Dermis microvascular lymphatic vessel endothelial cell (primary cell): ENCODE results near the gene C1orf53. TPM values are rescaled to one million over a fixed set of nuclear protein-coding genes. Genes with fewer than 3 reads are reported as not detected.
"Not testable (repeated sequence)": the region's sequence is repeated elsewhere in the genome, so short reads cannot be mapped to it uniquely, and the experiment has no call there.

ENCODE experiments used
- DNase-seq, 2 donors: peaks; one replicate each; pipeline versions ENCODE4 v3.0.0 to v3.0.0-alpha.2; 2010; ENCODE audit warnings: low read depth in 2 of 2
- total RNA-seq: library from RNA; depleted of rRNA; stranded (reverse); fragments of >200 nt; gene quantifications from 2 replicates; pipeline ENCODE4 v1.2.1, GENCODE V29; 2014

Gene C1orf53
- total RNA-seq: 1.8 and 3.5 TPM in 2 replicates

- DNase-seq: peak; percentile 69 to 87
Measured at GRCh38 chr1:197902454-197903195, at the start of gene C1orf53. TSS of gene C1orf53 (plus strand) at chr1:197902630. CDS start at chr1:197902650, 20 bp downstream.

GRCh38 chr1:197855751-197856150, 46.7 kb upstream of the C1orf53 start:
- not testable (repeated sequence) for DNase-seq

DNA sequence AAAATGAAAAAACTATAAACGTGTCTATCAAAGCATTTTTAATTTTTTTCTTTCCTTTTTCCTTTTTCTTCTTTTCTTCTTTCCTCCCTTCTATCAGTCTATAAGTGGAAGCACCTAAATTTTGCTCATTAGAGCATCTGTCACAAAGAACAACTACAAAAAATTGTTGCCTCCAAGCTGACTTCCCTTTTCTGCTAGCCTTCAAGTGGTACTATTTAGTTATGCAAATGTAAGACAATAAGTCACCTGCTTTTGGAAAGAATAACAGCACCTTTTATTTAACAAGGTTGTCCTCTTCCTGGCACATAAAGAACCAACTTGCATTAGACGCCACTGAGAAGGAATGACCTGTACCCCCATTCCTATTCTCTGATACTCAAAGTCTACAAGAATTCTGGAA, 45.0 kb upstream of the C1orf53 start:
- DNase-seq: no peak

- DNase-seq: no peak
Measured at GRCh38 chr1:197859024-197859423, 43.4 kb upstream of the C1orf53 start.

DNA sequence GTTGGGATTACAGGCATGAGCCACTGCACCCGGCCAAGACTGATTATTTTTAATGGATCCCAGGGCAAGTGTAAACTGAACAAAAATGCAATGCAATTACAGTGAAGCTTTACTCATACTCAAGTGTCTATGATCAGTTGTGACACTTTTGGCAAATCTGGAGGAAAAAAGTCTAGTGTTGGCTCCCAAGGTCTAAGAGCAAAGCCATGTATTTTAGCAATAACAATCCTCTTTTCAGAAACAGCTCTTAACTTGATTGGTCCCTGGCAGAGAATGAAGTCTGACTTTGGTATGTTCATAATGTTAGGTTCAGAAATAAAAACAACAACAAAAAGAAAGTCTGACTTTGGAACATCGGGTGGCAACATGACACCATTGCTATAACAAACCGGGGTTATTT, 40.2 kb upstream of the C1orf53 start:
- DNase-seq: no peak

DNA sequence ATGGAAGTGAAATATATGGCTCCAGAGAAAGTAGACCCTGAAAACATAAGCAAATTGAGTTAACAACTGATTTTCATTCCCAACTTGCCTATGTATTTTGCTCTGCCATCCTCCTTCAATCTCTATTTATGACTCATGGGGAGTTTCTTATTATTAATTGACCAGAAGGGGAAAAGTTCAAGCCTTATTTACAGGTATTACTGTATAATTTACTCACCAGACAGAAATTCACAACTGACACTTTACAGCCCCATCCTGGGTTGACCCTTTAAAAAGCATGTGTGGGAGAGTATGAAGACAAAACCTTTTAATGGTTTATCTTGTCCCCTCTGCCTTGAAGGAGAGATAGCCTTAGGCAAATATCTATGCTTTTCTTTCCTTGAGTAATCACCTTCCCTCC, 39.8 kb upstream of the C1orf53 start:
- no peak for DNase-seq

- no peak for DNase-seq
Measured at GRCh38 chr1:197865809-197866208, 36.6 kb upstream of the C1orf53 start.

DNA sequence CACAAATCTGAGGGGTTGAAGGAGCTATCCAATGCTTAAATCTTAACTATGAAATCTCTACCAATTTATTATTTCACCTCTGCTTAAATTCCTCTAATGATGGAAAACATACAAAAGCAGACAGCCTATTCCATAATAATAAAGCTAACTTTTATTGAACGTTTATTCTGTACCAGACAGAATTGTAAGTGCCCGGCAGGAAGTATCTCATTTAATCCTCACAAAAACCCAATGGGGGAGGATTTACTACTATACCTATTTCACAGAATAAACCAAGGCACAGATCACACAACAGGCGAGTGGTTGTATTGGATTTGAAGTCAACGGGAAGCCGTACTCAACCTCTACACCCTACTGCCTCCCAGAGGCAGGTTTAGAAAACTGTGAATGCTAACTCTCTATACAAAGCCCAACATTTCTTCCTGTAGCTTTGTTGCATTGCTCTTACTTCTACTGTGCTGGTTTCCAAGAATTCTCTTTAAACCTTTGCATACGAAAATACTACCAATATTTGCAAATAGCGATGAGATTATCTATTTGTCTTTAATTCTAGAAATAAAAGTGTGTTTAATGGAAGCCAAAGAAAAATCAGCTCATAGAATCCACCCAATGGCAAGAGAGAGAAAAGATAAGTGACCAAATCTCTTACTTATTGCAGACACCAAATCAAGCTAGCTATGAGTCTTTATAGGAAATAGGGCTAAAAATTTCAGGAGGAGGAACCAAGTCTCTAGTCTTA, 33.5 kb upstream of the C1orf53 start:
- DNase-seq: peak; percentile 28 to 58

DNA sequence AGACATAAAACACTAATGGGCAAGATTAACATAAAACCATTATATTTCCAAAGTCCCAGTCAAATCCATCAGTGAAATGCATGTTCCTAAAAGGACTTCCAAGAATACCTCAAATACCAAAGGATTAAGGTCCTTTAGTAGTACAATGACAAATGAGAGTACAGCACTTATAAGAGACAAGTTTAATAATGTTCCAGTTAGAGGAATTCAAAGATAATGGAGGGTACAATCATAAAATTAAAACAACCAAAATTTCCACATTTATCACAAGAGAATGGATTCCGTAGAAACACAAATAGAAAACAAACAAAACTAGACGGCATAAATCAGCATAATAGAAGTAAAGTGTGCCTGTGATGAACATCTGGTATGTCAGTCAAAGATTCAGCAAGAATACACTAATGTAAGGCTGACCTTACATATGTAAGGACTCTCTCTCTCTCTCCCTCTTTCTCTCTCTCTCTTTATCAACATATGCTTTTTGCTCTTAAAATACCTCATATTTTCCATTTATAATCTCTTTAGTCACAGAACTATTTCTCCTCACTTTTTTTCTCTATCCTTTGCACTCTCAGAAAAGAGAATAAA, 32.8 kb upstream of the C1orf53 start:
- DNase-seq: no peak

- no peak for DNase-seq
Measured at GRCh38 chr1:197876894-197877293, 25.5 kb upstream of the C1orf53 start.

DNA sequence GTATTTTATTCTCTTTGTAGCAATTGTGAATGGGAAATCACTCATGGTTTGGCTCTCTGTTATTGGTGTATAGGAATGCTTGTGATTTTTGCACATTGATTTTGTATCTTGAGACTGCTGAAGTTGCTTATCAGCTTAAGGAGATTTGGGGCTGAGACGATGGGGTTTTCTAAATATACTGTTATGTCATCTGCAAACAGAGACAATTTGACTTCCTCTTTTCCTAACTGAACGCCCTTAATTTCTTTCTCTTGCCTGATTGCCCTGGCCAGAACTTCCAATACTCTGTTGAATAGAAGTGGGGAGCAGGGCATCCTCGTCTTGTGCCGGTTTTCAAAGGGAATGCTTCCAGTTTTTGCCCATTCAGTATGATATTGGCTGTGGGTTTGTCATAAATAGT, 22.0 kb upstream of the C1orf53 start:
- DNase-seq: not testable (repeated sequence)

DNA sequence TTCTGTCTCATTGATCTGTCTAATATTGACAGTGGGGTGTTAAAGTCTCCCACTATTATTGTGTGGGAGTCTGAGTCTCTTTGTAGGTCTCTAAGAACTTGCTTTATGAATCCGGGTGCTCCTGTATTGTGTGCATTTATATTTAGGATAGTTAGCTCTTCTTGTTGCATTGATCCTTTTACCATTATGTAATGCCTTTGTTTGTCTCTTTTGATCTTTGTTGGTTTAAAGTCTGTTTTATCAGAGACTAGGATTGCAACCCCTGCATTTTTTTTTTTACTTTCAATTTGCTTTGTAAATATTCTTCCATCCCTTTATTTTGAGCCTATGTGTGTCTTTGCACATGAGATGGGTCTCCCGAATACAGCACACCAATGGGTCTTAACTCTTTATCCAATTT, 20.2 kb upstream of the C1orf53 start:
- DNase-seq: not testable (repeated sequence)

- DNase-seq: no peak
Measured at GRCh38 chr1:197884173-197884572, 18.3 kb upstream of the C1orf53 start.

DNA sequence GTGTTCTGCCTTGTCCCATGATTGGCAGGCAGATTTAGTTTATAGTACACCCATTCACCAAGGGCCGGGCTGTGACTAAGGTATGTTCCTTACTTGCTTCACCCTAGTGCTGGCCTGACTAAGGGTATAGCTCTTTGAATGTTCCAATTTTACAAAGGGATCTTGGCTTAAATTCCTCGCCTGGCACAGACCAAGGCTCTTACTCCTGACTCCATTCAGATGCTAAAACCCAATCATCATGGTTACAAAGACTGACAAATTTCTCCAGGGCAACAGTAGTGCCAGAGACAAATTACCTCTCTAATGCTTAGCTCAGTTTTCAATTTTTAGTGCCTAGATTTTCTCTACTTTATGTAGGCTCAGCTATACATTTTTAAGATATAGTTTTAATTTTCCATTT, 11.5 kb upstream of the C1orf53 start:
- no peak for DNase-seq

DNA sequence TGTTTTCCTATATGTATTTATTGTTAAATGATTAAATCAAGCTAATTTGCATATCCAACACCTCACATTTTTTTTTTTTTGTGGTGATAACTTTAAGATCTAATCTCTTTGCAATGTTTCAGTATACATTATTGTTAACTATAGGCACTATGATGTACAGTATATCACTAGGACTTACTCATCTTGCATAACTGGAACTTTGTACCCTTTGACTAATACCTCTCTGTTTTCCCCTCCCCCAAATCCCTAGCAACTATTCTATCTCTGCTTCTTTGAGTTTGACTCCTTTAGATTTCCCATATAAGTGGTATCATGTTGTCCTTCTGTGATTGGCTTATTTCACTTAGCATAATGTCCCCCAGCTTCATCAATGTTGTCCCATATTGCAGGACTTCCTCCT, 9.7 kb upstream of the C1orf53 start:
- no peak for DNase-seq

DNA sequence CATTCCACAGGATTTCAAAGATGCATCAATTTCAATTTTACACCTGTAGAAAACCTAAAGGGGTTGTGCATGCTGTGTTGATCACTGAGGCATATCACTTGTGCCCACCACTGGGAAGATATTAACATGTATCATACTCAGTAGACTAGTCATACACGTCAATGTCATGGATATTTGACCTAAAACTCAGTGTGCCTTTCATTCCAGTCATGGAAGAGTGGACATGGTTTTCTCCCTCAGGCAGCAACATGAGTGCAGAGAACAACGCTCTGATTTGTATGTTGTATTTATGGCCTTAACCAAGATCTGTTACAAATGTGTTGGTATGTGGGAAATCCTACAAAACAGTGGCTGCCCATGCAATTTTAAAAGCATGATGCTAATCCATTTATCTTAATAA, 6.1 kb upstream of the C1orf53 start:
- no peak for DNase-seq

- DNase-seq: no peak
Measured at GRCh38 chr1:197899037-197899436, 3.4 kb upstream of the C1orf53 start.

DNA sequence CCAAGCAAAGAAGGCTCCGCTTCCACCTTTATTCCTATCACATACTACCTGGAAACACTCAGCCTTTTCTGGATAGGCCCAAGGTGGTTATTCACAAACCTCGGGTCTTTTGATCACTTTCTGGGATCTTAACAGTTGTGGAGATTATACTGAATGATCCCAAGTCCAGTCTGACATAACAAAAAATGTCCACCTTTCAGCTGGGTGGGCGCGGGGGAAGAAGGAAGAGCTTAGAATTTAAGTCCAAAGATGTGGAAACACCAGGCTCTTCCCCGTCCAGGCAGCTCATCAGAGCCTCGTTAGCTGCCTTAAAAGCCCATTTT, 338 bp upstream of the C1orf53 start:
- no peak for DNase-seq

DNA sequence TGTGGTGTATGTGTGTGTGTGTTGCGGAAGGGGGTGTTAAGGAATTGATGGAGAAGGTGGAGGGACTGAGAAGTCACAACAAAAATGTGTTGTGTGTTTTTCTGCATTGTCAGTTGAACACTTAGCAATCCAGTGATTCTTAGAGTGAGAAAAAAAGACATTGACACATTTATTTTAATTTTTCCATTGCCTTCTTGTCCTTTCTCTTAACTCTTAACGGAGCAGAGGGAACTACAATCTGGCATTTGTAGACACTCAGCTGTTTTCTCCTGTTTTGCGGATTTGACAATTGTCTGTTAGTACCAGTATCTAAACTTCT, 725 bp downstream of the C1orf53 start:
- no peak for DNase-seq

DNA sequence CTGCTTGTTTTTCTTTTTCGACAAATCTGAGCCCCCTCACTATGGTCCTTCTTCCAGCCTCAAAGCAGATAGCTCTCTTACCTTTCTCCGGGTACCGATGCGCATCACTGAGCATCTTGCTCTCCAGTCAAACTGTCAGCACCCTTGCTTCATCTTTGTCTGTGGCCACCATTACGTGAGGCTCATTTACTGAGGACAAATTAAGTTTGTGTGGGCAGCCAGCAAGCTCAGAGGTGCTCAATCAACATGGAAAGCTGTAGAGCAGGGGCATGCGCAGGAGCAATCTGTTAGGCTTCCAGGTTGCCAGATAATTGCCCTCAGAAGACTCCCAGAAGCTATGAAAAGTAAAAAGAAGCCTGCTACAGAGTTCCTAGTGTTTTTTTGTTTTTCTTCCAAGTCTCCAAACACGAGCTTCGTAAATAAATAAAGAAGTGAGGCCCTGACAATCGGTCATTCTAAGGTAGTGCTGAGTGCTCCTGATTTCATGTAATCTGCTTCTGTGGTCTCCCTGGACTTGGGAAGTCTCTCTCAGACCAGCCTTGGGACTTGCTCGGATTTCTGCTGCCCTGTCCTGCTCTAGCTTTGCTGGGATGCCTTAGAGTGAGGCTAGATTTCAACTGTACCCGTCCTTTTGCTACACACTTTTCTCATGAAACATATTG, 1.8 kb downstream of the C1orf53 start:
- no peak for DNase-seq

- no peak for DNase-seq
Measured at GRCh38 chr1:197905699-197906351, 3.4 kb downstream of the C1orf53 start.
